ENCODE measurements around the gene CRACR2B. TPM values are rescaled to one million over a fixed set of nuclear protein-coding genes. Genes with fewer than 3 reads are reported as not detected.

The CRACR2B gene
- total RNA-seq, 3 donors from 2014 or later, result 14.7 to 152 (median 86.2) TPM

DNA sequence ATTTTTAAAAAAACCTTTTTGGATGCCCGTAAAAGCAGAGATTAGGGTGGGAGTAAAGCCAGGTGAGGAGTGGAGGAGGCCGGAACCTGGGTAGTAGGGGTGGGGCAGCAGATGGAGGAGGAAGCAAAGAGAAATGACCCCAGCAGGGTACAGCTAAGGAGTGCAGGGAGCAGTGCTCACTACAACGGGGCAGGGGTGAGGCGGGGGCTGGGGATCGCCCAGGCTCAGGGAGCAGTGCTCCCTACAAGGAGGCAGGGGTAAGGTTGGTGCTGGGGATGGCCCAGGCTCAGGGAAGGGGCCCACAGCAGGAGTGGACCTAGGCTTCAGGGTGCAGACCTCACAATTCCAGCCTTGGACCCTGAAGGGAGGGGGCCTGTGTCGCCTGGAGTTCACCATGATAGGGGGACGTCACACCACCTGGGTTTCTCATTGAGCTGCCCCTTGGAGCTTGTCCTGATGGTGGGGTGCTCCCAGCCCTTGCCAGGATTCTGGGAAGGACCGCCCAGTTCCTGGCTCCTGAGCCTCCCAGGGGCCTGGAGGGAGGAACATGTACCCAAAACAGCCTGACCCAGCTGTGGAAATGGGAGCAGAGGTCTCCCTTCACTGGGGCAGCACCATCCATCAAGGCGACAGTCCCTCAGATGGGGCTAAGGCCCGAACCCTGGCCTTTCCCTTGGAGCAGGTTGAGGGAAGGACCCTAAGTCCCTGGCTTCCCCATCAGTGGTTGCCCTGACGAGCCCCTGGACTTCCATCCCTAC, 11.9 kb upstream of the CRACR2B start:
- peak overlapping the region in 1 of 2 donors; percentile 16 for H3K27ac ChIP-seq
- no peaks in the 10 kb centered on the region for H3K27me3 ChIP-seq
- H3K9me3 ChIP-seq, result no peaks in the 10 kb centered on the region
- no peak for TF ChIP-seq POLR2AphosphoS5 (IDR thresholded peaks at IDR 0.05)
- no peak for TF ChIP-seq POLR2A (IDR thresholded peaks at IDR 0.05)
- TF ChIP-seq, protein P1, sequence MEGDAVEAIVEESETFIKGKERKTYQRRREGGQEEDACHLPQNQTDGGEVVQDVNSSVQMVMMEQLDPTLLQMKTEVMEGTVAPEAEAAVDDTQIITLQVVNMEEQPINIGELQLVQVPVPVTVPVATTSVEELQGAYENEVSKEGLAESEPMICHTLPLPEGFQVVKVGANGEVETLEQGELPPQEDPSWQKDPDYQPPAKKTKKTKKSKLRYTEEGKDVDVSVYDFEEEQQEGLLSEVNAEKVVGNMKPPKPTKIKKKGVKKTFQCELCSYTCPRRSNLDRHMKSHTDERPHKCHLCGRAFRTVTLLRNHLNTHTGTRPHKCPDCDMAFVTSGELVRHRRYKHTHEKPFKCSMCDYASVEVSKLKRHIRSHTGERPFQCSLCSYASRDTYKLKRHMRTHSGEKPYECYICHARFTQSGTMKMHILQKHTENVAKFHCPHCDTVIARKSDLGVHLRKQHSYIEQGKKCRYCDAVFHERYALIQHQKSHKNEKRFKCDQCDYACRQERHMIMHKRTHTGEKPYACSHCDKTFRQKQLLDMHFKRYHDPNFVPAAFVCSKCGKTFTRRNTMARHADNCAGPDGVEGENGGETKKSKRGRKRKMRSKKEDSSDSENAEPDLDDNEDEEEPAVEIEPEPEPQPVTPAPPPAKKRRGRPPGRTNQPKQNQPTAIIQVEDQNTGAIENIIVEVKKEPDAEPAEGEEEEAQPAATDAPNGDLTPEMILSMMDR (IDR thresholded peaks at IDR 0.05), result no peak
- H3K4me1 ChIP-seq, result peaks cover 6 to 14% of the 10 kb centered on the region in 2 donors
- DNase-seq (ENCODE audit: low spot score in 2 of 2), result no peak
- H3K36me3 ChIP-seq, result no peaks in the 10 kb centered on the region
- H3K4me3 ChIP-seq, result no peak overlapping the region
- intact Hi-C loops (cut with DNase I; ENCODE audit: low total_unique reads), result no loop called here

DNA sequence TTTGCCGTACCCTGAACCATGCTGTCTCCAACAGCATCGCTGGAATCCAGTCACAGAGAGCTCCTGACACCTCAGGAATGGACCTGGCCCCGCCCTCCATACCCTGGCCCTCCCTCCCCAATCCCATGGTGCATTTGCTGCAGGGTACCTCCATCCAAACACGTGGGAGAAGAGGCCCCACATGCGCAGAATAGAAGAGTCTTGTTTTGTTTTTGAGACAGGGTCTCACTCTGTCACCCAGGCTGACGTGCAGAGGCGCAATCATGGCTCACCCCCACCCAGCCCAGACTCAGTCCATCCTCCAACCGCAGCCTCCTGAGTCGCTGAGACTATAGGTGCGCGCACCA, 11.3 kb upstream of the CRACR2B start:
- Histone ChIP-seq H3K27ac (peak overlapping the region in 1 of 2 donors; percentile 16), H3K27me3 (no peaks in the 10 kb centered on the region), H3K4me1 (peaks cover 12 to 14% of the 10 kb centered on the region in 2 donors), H3K36me3 (no peaks in the 10 kb centered on the region), H3K4me3 (no peak overlapping the region), H3K9me3 (no peaks in the 10 kb centered on the region)
- TF ChIP-seq POLR2A (IDR thresholded peaks at IDR 0.05), result no peak
- TF ChIP-seq, protein P1 (IDR thresholded peaks at IDR 0.05), result no peak
- TF ChIP-seq POLR2AphosphoS5 (IDR thresholded peaks at IDR 0.05), result no peak
- intact Hi-C loops (cut with DNase I; ENCODE audit: low total_unique reads), result no loop called here
- DNase-seq (ENCODE audit: low spot score in 2 of 2), result no peak

DNA sequence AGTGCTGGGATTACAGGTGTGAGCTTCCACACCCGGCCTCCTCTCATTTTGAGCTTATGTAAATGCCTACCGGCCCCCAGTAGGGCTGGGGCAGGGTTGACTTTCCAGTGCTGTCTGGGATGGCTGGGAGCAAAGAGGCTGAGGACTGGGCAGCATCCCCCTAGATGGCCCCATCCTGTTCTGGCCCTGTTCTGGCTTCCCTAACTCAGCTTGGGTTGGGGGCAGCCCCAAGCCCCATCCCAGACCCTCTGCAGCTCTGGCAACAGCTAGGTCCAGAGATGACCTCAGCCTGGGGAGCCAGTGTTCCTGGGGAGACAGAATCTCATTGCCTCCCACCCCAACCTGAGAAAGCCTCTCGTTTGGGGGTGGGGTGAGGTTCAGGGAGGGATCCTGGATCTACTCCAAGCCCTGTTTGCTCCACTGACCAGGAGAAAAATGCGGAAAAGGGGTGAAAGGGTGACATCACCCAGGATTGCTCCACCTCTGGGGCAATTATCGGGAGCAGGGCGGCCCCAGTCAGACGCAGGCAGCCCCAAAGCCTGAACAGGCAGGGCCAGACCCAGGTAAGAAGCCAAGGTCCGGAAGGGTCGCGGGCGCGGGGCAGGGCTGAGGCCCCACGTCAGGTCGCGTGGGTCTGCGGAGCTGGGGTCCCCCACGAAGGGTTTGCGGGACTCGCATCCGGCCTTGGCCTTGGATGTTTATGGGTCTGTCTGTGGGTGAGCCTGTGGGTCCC, 9.2 kb upstream of the CRACR2B start, which contains the start of gene PNPLA2:
PNPLA2 (plus strand) TSS at position 519 of the 733 bp plus-strand sequence. CDS start 805 bp downstream, outside the sequence.
- intact Hi-C loops (cut with DNase I; ENCODE audit: low total_unique reads), result no loop called here
- Histone ChIP-seq H3K4me1 (peaks cover 12 to 23% of the 10 kb centered on the region in 2 donors), H3K27ac (peak within 1 kb of the TSS; percentile 98 to 100), H3K36me3 (no peaks in the 10 kb centered on the region), H3K27me3 (no peaks in the 10 kb centered on the region), H3K4me3 (peak within 1 kb of the TSS; percentile 82 to 100 (median 94)), H3K9me3 (no peaks in the 10 kb centered on the region)
- TF ChIP-seq POLR2AphosphoS5 (IDR thresholded peaks at IDR 0.05) (peak in 2 of 3 donors; percentile 80 to 82), POLR2A (IDR thresholded peaks at IDR 0.05) (peak; percentile 28)
- TF ChIP-seq, protein P1 (IDR thresholded peaks at IDR 0.05), result no peak
- DNase-seq (ENCODE audit: low spot score in 2 of 2), result peak in 1 of 2 donors; percentile 81

DNA sequence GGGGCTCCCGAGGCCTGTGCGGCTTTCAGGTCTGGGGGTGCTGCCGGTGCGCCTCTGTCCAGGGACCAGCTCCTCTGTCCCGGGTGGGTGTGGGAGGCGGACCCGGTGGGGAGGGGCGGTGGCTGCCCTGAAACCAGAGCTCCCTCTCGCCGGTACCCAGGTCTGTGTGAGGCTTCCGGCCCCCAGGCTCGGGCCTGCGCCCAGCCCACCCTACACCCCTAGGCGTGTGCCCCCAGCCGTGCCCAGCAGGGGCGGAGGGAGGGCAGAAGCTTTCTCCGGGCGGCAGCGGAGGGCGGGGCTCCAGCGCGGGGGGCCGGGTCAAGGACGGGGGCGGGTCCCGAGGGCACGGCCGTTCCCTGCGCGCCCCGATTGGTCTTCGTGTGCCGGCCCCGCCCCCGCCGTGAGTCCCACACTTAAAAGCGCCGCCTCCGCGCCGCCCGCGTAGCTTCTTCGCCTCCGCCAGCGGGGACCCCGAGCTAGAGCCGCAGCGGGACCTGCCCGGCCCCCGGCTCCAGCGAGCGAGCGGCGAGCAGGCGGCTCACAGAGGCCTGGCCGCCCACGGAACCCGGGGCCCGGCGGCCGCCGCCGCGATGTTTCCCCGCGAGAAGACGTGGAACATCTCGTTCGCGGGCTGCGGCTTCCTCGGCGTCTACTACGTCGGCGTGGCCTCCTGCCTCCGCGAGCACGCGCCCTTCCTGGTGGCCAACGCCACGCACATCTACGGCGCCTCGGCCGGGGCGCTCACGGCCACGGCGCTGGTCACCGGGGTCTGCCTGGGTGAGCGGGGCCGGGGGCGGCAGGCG, 8.4 kb upstream of the CRACR2B start:
- DNase-seq (ENCODE audit: low spot score in 2 of 2), result peak; percentile 90 to 98
- H3K36me3 ChIP-seq, result peaks cover 7% of the 10 kb centered on the region
- peaks cover 12 to 25% of the 10 kb centered on the region in 2 donors for H3K4me1 ChIP-seq
- H3K9me3 ChIP-seq, result no peaks in the 10 kb centered on the region
- intact Hi-C loops (cut with DNase I; ENCODE audit: low total_unique reads), result no loop called here
- no peaks in the 10 kb centered on the region for H3K27me3 ChIP-seq
- H3K4me3 ChIP-seq, result peak overlapping the region; percentile 82 to 100 (median 94)
- peak; percentile 71 to 81 (median 74) for TF ChIP-seq POLR2AphosphoS5 (IDR thresholded peaks at IDR 0.05)
- TF ChIP-seq, protein P1 (IDR thresholded peaks at IDR 0.05), result peak; percentile 25 to 60 (median 56)
- peak; percentile 10 for TF ChIP-seq POLR2A (IDR thresholded peaks at IDR 0.05)
- H3K27ac ChIP-seq, result peak overlapping the region; percentile 98 to 100
